NCI-H2227 (cell line): ENCODE results near the gene SDHAF3.
A peak's percentile ranks its signal among the peaks of the same experiment; 100 is the strongest.
"Not testable (repeated sequence)": the region's sequence is repeated elsewhere in the genome, so short reads cannot be mapped to it uniquely, and the experiment has no call there.

Experiments used
- DNase-seq: peaks from one replicate; lab custom pipeline; 2025; ENCODE audit not compliant: unreplicated experiment; lab: John Stamatoyannopoulos, UW

SDHAF3 gene

GRCh38 chr7:97123115-97123514, 5.6 kb downstream of the SDHAF3 start:
- DNase-seq, result not testable (repeated sequence)

- peak; percentile 88 for DNase-seq
Measured at GRCh38 chr7:97126483-97127171, 9.1 kb downstream of the SDHAF3 start.

- no peak for DNase-seq
Measured at GRCh38 chr7:97128736-97129135, 11.2 kb downstream of the SDHAF3 start.

GRCh38 chr7:97130417-97131139, 13.1 kb downstream of the SDHAF3 start:
- DNase-seq, result no peak

GRCh38 chr7:97133159-97133558, 15.7 kb downstream of the SDHAF3 start:
- no peak for DNase-seq

GRCh38 chr7:97138830-97139229, 21.3 kb downstream of the SDHAF3 start:
- DNase-seq, result no peak

GRCh38 chr7:97145068-97145467, 27.6 kb downstream of the SDHAF3 start:
- DNase-seq, result peak; percentile 56

GRCh38 chr7:97149843-97150242, 32.3 kb downstream of the SDHAF3 start:
- no peak for DNase-seq

- no peak for DNase-seq
Measured at GRCh38 chr7:97155897-97156418, 38.5 kb downstream of the SDHAF3 start.

GRCh38 chr7:97159984-97160383, 42.5 kb downstream of the SDHAF3 start:
- not testable (repeated sequence) for DNase-seq

- not testable (repeated sequence) for DNase-seq
Measured at GRCh38 chr7:97161609-97162008, 44.1 kb downstream of the SDHAF3 start.

GRCh38 chr7:97166308-97166707, 48.8 kb downstream of the SDHAF3 start:
- DNase-seq, result no peak

- no peak for DNase-seq
Measured at GRCh38 chr7:97167176-97167575, 49.7 kb downstream of the SDHAF3 start.

GRCh38 chr7:97167749-97168148, 50.3 kb downstream of the SDHAF3 start:
- no peak for DNase-seq

GRCh38 chr7:97174303-97174702, 56.8 kb downstream of the SDHAF3 start:
- no peak for DNase-seq

- peak; percentile 78 for DNase-seq
Measured at GRCh38 chr7:97179454-97180104, 62.1 kb downstream of the SDHAF3 start.

- no peak for DNase-seq
Measured at GRCh38 chr7:97187067-97187466, 69.6 kb downstream of the SDHAF3 start.

- DNase-seq, result not testable (repeated sequence)
Measured at GRCh38 chr7:97196174-97196573, 78.7 kb downstream of the SDHAF3 start.

- DNase-seq, result no peak
Measured at GRCh38 chr7:97198596-97198995, 81.1 kb downstream of the SDHAF3 start.

- no peak for DNase-seq
Measured at GRCh38 chr7:97200018-97200417, 82.5 kb downstream of the SDHAF3 start.

GRCh38 chr7:97203957-97204356, 86.5 kb downstream of the SDHAF3 start:
- DNase-seq, result no peak

- no peak for DNase-seq
Measured at GRCh38 chr7:97204821-97205220, 87.3 kb downstream of the SDHAF3 start.
